HUDEP-2 (cell line): ENCODE measurements around the gene ZNF85.
"Not testable (repeated sequence)": the region's sequence is repeated elsewhere in the genome, so short reads cannot be mapped to it uniquely, and the experiment has no call there.

Experiments used
- DNase-seq, 76 experiments: peaks; one replicate each; lab custom pipeline; 2025; ENCODE audit not compliant: unreplicated experiment in 76 of 76; lab: John Stamatoyannopoulos, UW

The ZNF85 gene

DNA sequence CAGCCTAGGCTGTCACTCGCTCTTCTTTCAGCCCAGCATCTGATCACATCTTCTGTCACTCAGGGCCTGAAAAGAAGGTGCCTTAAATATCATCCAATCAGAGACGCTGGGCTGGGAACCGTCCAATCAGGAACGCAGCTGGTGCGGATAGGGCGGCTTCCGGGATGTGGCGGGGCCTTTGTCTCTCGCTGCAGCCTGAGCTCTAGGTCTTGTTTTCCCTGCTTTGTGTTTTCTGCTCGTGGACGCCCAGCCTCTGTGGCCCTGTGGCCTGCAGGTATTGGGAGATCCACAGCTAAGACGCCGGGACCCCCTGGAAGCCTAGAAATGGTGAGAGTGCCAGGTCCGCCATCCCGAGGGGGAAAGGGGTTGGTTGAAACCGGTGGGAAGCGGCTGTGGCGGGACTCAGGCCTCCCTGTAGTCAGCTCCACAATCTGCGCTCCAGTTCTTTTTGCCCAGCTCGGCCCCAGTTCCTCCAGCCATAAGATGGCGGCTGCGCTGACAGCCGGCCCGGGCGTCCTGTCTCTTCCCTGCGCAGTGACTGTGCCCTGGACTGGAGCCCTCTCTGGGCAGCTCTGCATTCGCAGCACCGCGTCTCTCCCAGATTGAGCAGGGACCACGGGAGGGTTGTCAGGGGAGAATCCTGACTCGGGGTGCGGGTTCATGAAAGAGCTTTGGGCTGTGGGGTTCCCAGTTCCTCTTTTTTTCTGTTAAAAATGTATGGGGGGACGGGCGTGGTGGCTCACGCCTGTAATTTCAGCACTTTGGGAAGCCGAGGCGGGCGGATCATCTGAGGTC is at the start of gene ZNF85:
ZNF85 (plus strand) TSS at position 175 of the 795 bp plus-strand sequence; CDS start at position 325, 150 bp downstream.
- DNase-seq = peak in 2 of 76 experiments; percentile 1 to 3

DNA sequence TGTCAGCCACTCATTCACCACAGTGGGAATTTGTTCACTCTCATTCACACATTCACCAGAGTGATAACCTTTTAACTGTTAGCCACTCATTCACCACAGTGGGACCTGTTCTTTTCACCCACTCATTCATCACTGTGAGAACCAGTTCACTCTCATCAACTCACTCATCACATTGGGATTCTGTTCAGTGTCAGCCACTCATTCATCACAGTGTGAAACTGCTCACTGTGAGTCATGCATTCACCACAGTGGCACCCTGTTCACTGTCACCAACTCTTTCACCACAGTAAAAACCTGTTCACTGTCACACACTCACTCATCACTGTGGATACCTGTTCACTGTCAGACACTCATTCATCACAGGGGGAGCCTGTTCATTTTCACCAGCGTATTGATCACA is 43.5 kb upstream of the ZNF85 start:
- no peak for DNase-seq

DNA sequence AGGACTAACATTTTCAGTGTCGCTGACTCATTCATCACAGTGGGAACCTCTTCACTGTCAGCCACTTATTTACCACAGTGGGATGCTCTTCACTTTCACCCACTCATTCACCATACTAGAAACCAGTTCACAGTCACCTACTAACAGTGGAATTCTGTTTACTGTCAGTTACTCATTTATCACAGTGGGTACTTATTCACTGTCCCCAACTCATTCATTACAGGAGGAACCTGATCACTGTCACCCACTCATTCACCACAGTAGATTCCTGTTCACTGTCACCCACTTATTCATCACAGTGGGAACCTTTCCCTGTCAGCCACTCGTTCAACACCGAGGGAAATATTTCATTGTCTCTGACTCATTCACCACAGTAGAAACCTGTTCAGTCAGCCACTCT is 10.1 kb upstream of the ZNF85 start:
- DNase-seq = no peak

DNA sequence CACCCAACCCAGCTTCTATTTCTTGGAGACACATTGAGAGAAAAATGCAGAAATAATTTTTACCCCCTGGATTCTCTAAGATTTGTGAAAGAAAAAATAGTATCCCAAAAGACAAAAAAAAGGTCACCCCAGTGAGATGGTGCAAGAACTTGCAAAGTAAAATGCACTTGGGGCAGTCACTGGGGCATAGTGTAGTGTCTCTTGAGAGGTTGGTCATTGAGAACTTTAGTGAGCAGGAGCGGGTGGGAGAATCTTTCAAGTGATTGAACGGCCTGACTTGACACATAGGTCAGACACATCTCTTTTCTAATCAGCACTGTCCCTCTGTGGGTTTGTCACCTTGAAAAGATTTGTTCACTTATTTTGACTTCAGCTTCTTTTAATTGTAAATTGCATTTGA is 2.4 kb downstream of the ZNF85 start:
- DNase-seq = no peak

DNA sequence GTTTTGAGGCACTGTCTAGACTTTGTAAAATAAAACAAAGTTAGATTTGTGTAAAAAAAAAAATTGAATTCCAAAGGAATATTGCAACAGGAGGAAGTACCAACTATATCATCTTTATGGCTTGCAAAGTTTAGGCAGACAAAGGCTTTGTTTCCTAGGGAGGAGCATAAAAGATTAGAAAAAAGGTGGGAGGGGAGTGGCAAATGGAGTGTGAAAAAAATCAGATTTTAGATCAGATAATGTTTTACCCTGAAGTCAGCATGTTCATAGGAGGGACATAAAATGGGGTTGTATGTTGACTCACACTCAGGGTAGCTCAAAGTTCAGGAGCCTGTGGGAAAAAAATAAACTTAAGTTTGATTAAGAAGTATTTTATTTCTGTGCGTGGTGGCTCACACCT is 3.7 kb downstream of the ZNF85 start:
- DNase-seq = no peak

DNA sequence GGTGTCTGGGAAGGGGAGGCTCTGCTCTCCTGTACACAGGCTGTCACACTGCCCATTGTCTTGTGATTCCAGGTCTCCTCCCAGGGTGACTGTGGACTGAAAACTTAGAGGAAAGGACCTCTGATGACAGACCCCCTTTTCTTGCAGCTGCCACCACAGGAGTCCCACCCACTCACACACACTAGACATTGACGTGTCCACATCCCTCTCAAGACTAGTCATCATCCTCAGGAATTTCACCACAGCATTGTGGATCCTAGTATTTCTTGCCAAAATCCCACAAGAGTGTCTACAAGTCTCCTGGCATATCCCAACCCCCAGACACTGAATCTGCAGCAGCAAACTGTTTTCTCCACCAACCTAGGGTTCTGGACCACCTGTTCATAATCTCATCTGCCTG is 5.3 kb downstream of the ZNF85 start:
- no peak for DNase-seq

DNA sequence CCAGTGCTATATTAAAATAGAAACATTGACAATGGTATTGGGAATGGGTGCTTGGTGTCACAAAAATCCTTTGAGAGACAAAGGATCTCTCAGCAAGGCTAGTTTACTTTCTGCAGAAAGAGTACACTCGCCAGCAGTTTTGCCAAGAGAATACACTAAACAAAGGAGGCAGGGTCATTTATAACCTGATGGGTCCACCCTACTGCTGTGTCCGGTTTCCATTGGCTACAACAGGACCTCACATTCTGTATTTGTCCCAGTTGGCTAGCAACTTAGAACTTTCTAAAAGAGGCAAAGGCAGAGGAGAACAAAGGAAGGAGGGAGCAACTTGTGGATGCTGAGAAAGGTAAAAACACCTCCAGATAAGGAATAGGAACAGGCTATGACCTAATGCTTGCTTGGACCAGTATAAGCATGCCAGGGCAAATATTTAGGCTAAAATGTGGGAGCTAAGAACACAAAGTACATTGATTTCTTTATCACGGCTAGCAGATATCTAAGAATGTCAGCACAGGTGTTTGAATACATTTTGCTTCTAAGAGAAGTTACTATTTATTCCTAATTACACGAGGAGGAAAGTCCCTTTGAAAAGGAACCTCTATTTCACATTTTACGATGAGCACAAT is 13.4 kb downstream of the ZNF85 start:
- DNase-seq = not testable (repeated sequence)

DNA sequence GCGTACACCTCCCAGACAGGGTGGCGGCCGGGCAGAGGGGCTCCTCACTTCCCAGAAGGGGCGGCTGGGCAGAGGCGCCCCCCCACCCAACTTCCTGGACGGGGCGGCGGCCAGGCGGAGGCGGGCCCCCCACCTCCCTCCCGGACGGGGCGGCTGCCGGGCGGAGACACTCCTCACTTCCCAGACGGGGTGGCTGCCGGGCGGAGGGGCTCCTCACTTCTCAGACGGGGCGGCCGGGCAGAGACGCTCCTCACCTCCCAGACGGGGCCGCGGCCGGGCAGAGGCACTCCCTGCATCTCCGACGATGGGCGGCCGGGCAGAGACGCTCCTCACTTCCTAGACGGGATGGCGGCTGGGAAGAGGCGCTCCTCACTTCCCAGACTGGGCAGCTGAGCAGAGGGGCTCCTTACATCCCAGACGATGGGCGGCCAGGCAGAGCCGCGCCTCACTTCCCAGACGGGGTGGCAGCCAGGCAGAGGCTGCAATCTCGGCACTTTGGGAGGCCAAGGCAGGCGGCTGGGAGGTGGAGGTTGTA is 29.6 kb downstream of the ZNF85 start:
- DNase-seq = not testable (repeated sequence)

DNA sequence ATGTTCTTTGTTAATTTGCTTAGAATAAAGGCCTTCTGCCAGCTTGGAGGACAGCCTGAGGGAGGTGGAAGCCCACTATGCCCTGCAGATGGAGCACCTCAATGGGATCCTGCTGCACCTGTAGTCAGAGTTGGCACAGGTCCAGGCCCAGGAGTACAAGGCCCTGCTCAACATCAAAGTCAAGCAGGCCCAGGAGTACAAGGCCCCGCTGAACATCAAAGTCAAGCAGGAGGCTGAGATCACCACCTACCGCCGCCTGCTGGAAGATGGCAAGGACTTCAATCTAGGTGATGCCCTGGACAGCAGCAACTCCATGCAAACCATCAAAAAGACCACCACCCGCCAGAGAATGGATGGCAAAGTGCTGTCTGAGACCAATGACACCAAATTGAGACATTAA is 41.7 kb downstream of the ZNF85 start:
- no peak for DNase-seq

DNA sequence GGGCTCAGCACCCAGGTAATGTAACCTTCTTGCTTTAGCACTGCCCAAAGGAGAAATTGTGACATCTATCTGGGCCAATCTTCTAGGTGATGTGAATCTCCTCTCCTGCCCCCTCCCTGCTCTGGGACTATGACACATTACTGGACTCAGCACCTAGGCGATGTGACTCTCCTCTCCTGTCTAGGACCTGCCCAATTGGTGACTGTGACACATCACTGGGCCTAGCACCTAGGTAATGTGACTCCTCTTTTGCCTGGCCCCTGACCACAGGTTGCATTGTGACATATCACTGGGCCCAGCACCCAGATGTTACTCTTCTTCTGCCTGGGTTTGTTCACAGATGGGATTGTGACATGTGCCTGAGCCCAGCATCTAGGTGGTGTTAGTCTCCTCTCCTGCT is 45.0 kb downstream of the ZNF85 start:
- DNase-seq = no peak

DNA sequence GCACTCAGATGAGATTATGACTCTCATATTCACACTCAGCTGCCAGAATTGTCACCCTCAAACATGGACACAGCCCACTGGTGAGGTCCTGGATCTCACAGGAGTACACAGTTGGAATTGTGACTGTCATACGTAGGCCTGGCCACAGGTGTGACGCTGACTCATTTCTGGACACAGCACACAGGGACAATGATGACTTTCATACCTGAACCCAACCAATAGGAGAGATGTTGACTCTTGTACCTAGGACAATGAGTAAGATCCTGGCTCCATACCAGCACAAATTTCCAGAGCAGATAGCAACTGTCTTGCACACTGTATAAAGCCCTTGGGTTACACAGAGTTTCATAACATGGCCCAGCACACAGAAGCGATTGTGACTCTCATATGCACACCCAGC is 46.4 kb downstream of the ZNF85 start:
- no peak for DNase-seq

DNA sequence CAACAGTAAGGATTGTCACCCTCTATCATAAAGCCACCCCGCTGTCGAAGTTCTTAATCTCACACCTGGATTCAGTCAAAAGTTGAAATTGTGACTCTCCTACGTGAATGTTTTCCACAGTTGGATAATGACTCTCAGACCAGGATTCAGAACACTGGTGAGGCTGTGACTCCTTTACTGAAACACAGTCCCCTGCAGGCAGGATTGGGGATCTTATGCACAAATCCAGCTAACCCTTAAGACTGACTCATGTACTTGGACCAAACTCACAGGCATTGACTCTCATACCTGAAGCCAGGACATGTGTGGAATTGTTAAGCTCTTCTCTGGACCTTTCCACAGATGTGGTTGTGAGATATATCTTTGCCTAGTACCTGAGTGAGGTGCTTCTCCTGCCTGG is 46.8 kb downstream of the ZNF85 start:
- no peak for DNase-seq

DNA sequence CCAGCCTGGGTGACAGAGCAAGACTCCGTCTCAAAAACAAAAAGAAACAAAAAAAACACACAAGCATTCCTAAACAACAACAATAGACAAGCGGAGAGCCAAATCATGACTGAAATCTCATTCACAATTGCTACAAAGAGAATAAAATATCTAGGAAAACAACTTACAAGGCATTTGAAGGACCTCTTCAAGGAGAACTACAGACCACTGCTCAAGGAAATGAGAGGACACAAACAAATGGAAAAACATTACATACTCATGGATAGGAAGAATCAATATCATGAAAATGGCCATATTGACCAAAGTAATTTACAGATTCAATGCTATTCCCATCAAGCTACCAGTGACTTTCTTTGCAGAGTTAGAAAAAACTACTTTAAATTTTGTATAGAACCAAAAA is 69.7 kb downstream of the ZNF85 start:
- not testable (repeated sequence) for DNase-seq

DNA sequence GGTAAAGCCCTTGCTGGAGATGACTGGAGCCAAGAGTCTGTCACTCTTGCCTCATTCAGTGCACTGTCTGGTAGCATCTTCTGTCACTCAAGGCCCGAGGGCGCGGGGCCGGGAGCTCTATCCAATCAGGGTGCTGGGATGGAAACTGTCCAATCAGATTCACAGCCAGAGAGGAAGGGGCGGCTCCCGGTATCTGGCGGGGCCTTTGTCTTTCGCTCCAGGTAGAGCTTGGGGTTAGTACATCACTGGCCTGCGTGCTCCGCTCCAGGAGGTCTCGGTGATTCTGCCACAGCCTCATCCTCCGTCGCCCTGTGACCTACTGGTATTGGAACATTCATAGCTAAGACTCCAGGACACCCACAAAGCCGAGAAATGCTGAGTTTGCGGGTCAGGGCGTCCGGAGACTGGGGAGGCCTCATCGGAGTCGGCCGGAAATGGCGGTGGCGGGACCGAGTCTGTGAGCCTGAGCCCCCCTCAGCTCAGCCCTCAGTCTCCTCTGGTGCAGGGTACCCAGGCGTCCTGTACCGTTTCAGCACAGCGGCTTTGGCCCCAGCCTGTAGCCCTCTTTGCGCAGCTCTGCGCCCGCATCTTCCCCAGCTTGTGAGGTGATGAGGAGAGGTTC is 76.8 kb downstream of the ZNF85 start:
- DNase-seq = no peak
